SU-DHL-6 (cell line): ENCODE data around the gene VAT1L.
"Not testable (repeated sequence)": the region's sequence is repeated elsewhere in the genome, so short reads cannot be mapped to it uniquely, and the experiment has no call there.

Experiments used
- H2AFZ ChIP-seq: fragments of 200-600 bp; sonication (generic); 2 replicates; pipeline ENCODE4 v1.6.1; 2014; ENCODE audit warnings: low read depth, mild to moderate bottlenecking, moderate library complexity, mixed read lengths, antibody characterized with exemption, low read length; ENCODE audit not compliant: severe bottlenecking
- H3F3A ChIP-seq: fragments of 200-600 bp; shearing (Covaris generic); 2 replicates; pipeline ENCODE4 v1.6.0; 2016; ENCODE audit warnings: antibody characterized with exemption, mild to moderate bottlenecking; ENCODE audit not compliant: insufficient read depth
- H3K27ac ChIP-seq: fragments of 200-600 bp; sonication (generic); 2 replicates; pipeline ENCODE4 v1.5.1; 2016; ENCODE audit warnings: low read depth, mild to moderate bottlenecking, low read length, moderate library complexity, mixed read lengths
- H3K27me3 ChIP-seq: fragments of 200-600 bp; sonication (generic), shearing (Covaris generic); 2 replicates; pipeline ENCODE4 v1.6.0; 2014; ENCODE audit warnings: mild to moderate bottlenecking, low read length
- H3K36me3 ChIP-seq: fragments of 200-600 bp; sonication (generic); 2 replicates; pipeline ENCODE4 v1.6.1; 2014; ENCODE audit warnings: mild to moderate bottlenecking, low read length, mixed read lengths
- H3K4me2 ChIP-seq: fragments of 300-600, 200-600 bp; shearing (Covaris generic), sonication (generic); 2 replicates; pipeline ENCODE4 v1.6.0; 2014; ENCODE audit warnings: low read length, low read depth, mild to moderate bottlenecking; ENCODE audit not compliant: poor library complexity, severe bottlenecking
- H3K4me3 ChIP-seq: fragments of 200-600 bp; sonication (generic); 2 replicates; pipeline ENCODE4 v1.5.1; 2014; ENCODE audit warnings: antibody characterized with exemption, low read length, mild to moderate bottlenecking, mixed read lengths; ENCODE audit not compliant: insufficient read depth, poor library complexity, severe bottlenecking
- H3K79me2 ChIP-seq: fragments of 200-600 bp; sonication (generic); 2 replicates; pipeline ENCODE4 v1.6.1; 2014; ENCODE audit warnings: mild to moderate bottlenecking, low read length, moderate library complexity; ENCODE audit not compliant: insufficient read depth
- H3K9ac ChIP-seq: fragments of 200-600 bp; sonication (generic); 2 replicates; pipeline ENCODE4 v1.7.0; 2014; ENCODE audit warnings: mild to moderate bottlenecking, low read length
- H3K9me2 ChIP-seq: fragments of 200-600 bp; sonication (generic); replicated peaks from 2 replicates; pipeline ENCODE4 v1.6.1; 2014; ENCODE audit warnings: low read length; ENCODE audit not compliant: insufficient read depth
- H3K9me3 ChIP-seq: fragments of 200-600 bp; sonication (generic); 2 replicates; pipeline ENCODE4 v1.6.1; 2014; ENCODE audit warnings: low read length, mixed read lengths; ENCODE audit not compliant: insufficient read depth
- H4K20me1 ChIP-seq: fragments of 200-600 bp; sonication (generic); 2 replicates; pipeline ENCODE4 v1.6.1; 2014; ENCODE audit warnings: low read depth, mild to moderate bottlenecking, antibody characterized with exemption, low read length, moderate library complexity, mixed read lengths
- EZH2phosphoT487 ChIP-seq: fragments of 200-600 bp; sonication (generic), shearing (Covaris generic); conservative IDR thresholded peaks from 2 replicates; pipeline ENCODE4 v1.6.1; 2018; ENCODE audit warnings: mild to moderate bottlenecking, antibody characterized with exemption, low read length, moderate library complexity, mixed read lengths
- TF ChIP-seq, protein P1 (sequence below): fragments of 200-600 bp; sonication (generic); IDR thresholded peaks from one replicate; pipeline ENCODE4 v1.5.1; 2017; ENCODE audit warnings: antibody characterized with exemption, mild to moderate bottlenecking, low read length, moderate library complexity; ENCODE audit not compliant: insufficient read depth, poor library complexity, severe bottlenecking

VAT1L gene

DNA sequence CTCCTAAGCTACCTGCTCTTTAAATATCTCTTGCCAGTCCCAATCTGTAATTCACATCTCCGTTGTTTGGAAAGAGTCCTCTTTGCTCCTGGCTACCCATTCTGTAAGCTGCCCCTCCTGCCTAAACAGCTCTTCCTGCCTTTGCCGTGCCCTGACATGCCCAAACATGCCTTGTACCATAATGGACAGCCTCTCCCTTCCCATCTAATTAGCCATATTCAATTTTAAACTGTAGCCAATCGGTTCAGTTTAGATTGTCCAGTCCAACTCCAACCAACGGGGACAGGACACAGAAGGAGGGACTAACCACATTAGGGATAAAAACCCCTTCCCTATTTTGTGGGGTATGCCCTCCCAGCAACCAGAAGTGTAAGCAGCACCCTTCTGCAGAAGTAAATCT, 203.3 kb downstream of the VAT1L start:
- Histone ChIP-seq H2AFZ (no peak overlapping the region), H3F3A (no peaks in the 10 kb centered on the region), H4K20me1 (no peaks in the 10 kb centered on the region), H3K4me3 (no peak overlapping the region), H3K9me3 (no peaks in the 10 kb centered on the region), H3K9ac (no peak overlapping the region), H3K9me2 (no peaks in the 10 kb centered on the region), H3K79me2 (no peaks in the 10 kb centered on the region), H3K27me3 (no peaks in the 10 kb centered on the region), H3K27ac (no peak overlapping the region), H3K36me3 (no peaks in the 10 kb centered on the region), H3K4me2 (no peak overlapping the region)
- TF ChIP-seq EZH2phosphoT487 = no peak
- TF ChIP-seq, protein P1, sequence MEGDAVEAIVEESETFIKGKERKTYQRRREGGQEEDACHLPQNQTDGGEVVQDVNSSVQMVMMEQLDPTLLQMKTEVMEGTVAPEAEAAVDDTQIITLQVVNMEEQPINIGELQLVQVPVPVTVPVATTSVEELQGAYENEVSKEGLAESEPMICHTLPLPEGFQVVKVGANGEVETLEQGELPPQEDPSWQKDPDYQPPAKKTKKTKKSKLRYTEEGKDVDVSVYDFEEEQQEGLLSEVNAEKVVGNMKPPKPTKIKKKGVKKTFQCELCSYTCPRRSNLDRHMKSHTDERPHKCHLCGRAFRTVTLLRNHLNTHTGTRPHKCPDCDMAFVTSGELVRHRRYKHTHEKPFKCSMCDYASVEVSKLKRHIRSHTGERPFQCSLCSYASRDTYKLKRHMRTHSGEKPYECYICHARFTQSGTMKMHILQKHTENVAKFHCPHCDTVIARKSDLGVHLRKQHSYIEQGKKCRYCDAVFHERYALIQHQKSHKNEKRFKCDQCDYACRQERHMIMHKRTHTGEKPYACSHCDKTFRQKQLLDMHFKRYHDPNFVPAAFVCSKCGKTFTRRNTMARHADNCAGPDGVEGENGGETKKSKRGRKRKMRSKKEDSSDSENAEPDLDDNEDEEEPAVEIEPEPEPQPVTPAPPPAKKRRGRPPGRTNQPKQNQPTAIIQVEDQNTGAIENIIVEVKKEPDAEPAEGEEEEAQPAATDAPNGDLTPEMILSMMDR = no peak

GRCh38 chr16:77992381-77992780, 204.0 kb downstream of the VAT1L start:
- H3K4me2 ChIP-seq, H3K27me3 ChIP-seq, H3K79me2 ChIP-seq, H3K27ac ChIP-seq, H3F3A ChIP-seq, H3K4me3 ChIP-seq, H2AFZ ChIP-seq, H3K9me3 ChIP-seq, H4K20me1 ChIP-seq, H3K9me2 ChIP-seq, H3K9ac ChIP-seq, H3K36me3 ChIP-seq: not testable (repeated sequence)

DNA sequence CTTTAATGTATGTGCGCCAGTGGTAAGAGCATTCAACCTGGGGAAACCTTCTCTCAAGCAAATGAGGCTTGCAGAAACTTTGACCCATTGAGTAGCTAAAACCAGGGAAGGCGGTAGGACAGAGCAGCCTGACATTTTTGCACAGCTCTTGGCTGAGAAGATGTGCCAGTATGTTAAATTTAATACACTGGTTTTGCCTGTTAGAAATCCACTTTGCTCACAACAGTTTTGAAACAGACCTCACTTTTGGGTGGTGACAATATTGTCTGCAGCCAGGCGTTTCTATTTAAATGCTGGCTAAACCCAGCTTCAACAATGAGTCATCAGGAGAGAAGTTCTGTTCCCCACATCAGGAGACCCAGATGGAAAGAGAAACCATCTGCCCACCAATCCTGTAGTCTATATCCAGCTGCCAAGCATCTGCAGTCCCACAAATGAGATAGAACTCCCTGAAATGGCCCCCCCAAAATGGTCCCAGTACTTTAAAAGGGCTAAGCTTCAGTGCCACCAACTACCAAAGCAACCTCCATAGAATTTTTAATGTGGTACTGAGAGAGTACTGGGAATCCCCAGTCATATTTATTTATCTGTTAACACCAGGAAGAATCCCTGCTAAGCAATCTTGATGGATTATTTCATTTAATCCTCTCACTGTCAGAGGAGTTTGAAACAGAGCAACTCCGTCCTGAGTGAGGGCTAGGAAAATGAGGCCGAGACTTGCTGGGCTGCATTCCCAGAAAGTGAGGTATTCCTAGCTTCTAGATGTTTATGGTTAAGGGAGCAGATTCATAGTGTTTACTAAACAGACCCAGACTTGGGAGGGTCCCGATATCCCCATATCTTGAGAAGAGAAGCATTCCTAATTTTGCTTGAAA, 205.0 kb downstream of the VAT1L start:
- no peak overlapping the region for H2AFZ ChIP-seq
- no peaks in the 10 kb centered on the region for H3F3A ChIP-seq
- H3K27ac ChIP-seq = no peak overlapping the region
- no peaks in the 10 kb centered on the region for H4K20me1 ChIP-seq
- no peaks in the 10 kb centered on the region for H3K27me3 ChIP-seq
- H3K4me2 ChIP-seq = no peak overlapping the region
- no peaks in the 10 kb centered on the region for H3K9me3 ChIP-seq
- no peaks in the 10 kb centered on the region for H3K36me3 ChIP-seq
- no peak overlapping the region for H3K4me3 ChIP-seq
- no peaks in the 10 kb centered on the region for H3K79me2 ChIP-seq
- TF ChIP-seq, protein P1 = no peak
- no peak for TF ChIP-seq EZH2phosphoT487
- no peaks in the 10 kb centered on the region for H3K9me2 ChIP-seq
- H3K9ac ChIP-seq = no peak overlapping the region

GRCh38 chr16:77995843-77996455, 207.6 kb downstream of the VAT1L start:
- H3K9ac ChIP-seq = no peak overlapping the region
- no peaks in the 10 kb centered on the region for H3K27me3 ChIP-seq
- no peaks in the 10 kb centered on the region for H3K9me3 ChIP-seq
- no peaks in the 10 kb centered on the region for H4K20me1 ChIP-seq
- no peaks in the 10 kb centered on the region for H3K79me2 ChIP-seq
- H3K36me3 ChIP-seq = no peaks in the 10 kb centered on the region
- H3K4me2 ChIP-seq = no peak overlapping the region
- H3F3A ChIP-seq = no peaks in the 10 kb centered on the region
- TF ChIP-seq, protein P1 = no peak
- TF ChIP-seq EZH2phosphoT487 = no peak
- H2AFZ ChIP-seq = no peak overlapping the region
- H3K4me3 ChIP-seq = no peak overlapping the region
- no peaks in the 10 kb centered on the region for H3K9me2 ChIP-seq
- H3K27ac ChIP-seq = no peak overlapping the region
